SIG-M5 (cell line): ENCODE data around the gene PAPSS2.

Experiments used
- DNase-seq: peaks from one replicate; lab custom pipeline; 2025; lab: John Stamatoyannopoulos, UW

Gene PAPSS2

DNA sequence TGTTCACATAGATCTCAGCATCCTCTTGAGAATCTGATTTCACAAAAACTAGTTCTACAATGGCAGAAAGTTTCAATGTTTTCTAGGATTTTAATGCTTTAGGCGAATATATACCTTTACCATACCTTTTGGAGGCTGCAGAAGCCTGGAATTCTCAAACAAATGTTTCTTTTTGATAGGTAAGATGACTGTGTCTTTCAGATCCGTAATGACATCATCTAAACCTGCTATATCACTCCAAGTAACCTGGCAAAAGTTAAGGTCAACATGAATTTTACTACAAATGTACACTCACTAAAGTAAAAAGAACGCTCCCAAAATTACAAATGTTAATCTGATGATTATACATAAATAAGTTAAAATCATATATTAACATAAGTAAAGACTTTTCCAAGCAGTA, 130.5 kb downstream of the PAPSS2 start:
- DNase-seq: no peak

DNA sequence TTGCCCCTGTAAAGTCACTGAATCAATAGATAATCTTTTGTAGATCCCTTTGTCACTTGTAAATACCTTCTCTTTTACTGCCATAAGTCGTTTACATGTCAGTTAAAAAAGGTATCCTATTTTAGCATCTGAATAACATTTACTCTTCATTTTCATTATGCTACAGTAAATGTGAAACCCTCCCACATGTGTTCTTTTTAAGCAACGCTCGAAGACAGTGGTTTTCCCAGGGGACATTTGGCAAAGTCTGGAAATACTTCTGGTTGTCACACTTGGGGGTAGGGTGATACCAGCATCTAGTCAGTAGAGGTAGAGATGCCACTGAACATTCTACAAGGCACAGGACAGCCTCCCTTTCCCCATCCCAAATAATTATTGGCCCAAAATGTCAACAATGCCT, 134.6 kb downstream of the PAPSS2 start:
- no peak for DNase-seq
